Limb (tissue), 2 donors: ENCODE data around the gene ACP2.
"Not testable (repeated sequence)": the region's sequence is repeated elsewhere in the genome, so short reads cannot be mapped to it uniquely, and the experiment has no call there.

Source experiments
- DNase-seq, 2 donors: peaks; one replicate each; pipeline ENCODE4 v3.0.0-alpha.2; 2016; ENCODE audit errors: extremely low spot score in 2 of 2

Gene ACP2

DNA sequence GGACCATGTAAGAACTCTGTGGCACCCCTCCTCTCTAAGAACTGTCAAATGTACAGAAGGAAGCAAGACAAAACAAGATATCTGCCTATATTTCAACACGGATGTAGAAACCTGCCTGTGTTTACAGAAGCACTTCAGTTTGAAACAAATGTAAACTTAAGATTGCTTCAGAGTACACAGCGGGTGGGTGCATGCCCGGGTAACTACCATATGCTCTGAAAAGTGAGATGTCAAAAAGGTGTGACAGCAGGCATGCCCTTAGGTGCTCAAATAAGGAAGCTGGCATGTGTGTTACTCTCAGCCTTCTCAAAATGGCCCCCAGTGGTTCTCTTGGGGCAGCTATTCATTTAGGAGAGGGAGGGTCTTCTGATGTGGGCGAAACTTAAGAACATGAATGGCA, 5.2 kb downstream of the ACP2 start:
- no peak for DNase-seq

DNA sequence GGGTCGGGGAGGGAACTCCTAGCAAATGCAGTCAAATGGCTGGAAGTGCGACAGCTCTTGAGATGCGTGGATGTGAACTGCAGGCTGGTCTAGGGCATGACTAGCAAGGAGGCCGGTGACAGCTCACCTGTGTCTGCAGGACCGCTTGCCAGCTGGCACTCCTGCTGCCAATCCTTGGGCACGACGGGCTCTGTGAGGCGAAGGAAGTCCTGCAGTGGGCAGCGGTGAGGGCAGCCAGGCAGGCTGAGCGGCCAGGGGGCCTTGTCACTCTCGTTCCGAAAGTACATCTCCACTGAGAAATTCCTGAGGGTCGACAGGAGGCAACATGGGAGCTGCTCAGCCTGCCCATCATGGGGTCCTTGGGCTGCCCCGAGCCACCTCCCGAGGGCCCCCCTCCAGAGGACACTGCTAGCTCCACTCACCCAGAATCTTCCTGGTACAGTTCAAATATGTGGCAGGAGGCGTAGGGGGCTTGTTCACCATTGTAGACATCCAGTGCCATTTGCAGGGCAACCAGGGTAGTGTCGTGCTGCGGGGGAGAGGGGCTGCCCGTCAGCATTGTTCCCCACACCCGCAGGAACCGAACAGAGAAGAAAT, 5.9 kb downstream of the ACP2 start:
- no peak for DNase-seq

DNA sequence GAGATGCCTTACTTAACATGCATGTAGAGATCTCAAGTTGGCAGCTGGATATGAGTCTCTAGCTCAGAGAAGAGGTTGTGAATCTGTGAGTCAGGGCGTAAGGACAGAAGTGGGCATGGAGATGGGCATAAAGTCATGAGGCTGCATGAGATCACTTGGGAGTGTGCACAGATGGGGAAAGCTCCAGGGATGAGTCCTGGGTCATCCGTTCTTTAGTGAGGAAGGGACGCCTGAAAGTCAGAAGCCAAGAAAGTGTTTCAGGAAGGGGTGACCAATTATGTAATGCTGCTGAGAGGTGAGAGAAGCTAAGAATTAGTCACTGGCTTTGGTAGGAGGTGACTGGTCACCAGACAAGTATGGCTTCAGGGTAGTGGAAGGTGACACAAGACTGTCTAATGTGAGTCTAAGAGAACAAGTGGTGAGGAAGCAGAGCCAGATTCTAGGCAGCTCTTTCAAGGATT, 6.7 kb downstream of the ACP2 start:
- DNase-seq = no peak

- no peak for DNase-seq
Measured at GRCh38 chr11:47239852-47240251, 8.8 kb downstream of the ACP2 start.

DNA sequence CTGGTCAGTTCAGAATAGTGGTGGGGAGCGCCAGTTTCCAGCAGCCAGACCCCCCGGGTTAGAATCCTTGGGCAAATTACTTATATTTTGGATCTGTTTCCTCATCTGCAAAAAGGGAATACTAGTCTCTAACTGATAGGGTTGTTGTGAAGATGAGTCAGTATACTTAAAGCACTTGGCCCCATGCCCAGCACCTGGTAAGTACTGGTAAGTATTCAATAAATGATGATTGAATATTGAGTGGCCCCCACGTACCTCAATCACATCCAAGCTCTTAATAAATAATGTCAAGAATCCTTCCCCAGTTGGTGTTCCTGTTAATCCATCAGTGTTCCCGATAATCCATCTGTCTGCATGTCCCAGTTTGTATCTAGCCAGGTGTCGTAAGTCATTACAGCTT, 12.1 kb downstream of the ACP2 start:
- no peak for DNase-seq

DNA sequence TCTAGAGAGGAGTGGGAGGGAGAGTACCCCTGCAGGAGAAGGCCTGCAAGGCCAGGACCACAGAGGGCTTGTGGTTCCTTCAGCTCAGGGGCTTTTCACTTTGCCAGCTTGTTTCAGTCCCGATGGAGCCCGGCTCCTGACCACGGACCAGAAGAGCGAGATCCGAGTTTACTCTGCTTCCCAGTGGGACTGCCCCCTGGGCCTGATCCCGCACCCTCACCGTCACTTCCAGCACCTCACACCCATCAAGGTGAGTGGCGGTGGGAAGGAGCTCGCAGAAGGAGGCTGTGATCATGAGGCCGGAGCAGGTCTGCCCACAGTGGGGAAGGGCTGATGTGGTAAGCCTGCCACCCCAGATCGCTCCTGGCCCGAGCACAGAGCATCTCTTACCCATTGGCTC, 13.5 kb downstream of the ACP2 start:
- DNase-seq = no peak

DNA sequence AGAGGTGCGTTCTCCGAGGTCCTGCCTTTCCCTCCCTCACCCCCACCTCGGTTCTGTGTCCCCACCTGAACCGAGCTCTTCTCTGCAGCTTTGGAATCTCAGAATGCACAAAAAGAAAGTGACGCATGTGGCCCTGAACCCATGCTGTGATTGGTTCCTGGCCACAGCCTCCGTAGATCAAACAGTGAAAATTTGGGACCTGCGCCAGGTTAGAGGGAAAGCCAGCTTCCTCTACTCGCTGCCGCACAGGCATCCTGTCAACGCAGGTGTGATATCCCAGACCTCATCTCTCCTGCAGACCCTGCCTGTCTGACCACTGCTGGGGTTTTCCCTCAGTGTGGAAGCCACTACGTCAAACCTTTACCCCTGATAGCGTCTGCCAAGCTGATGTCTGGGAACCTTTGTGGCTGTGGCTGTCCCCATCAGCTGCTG, 13.9 kb downstream of the ACP2 start:
- DNase-seq = no peak

GRCh38 chr11:47233989-47234668, 14.5 kb downstream of the ACP2 start:
- no peak for DNase-seq

DNA sequence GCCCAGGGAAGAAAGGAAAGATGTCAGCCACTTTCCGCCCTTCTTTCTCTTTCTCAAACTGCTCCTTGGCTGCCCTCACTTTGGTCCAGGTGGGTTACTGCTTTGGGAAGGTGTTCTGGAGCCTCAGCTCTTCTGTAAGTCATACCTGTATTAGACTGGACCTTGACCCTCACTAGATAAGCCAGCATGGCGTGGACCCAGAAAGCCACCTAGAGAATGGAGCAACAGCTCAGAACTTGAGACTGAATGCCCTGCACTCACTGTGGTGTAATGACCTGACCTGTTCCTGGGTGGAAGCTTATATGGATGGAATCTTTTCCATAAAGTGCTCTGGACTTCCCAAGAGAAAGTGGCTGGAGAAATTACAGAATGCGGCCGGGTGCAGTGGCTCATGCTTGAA, 15.6 kb downstream of the ACP2 start:
- no peak for DNase-seq

- DNase-seq = no peak
Measured at GRCh38 chr11:47229161-47229560, 19.5 kb downstream of the ACP2 start.

DNA sequence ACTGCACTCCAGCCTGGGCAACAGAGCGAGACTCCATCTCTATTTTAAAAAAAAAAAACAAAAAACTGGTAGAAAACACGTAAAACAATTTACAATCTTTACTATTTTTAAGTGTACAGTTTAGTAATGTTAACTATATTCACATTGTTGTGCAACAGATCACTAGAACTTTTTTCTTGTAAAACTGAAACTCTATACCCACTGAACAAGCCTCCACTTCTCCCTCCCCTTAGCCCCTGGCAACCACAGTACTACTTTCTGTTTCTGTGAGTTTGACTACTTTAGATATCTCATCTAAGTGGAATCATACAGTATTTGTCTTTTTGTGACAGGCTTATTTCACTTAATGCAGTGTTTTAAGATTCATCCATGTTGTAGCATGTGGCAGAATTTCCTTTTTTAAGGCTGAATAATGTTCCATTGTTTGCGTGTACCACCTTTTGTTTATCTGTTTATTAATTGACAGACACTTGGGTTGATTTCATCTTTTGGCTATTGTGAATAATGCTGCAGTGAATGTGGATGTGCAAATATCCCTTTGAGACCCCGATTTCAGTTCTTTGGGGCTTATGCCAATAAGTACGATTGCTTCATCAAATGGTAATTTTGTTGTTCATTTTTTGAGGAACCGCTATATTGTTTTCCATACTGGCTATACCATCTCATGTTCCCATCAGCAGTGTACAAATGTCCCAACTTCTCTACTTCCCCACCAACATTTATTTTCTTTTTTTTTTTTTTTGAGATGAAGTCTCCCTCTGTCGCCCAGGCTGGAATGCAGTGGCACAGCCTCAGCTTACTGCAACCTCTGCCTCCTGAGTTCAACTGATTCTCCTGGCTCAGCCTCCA, 22.8 kb downstream of the ACP2 start:
- DNase-seq = no peak

DNA sequence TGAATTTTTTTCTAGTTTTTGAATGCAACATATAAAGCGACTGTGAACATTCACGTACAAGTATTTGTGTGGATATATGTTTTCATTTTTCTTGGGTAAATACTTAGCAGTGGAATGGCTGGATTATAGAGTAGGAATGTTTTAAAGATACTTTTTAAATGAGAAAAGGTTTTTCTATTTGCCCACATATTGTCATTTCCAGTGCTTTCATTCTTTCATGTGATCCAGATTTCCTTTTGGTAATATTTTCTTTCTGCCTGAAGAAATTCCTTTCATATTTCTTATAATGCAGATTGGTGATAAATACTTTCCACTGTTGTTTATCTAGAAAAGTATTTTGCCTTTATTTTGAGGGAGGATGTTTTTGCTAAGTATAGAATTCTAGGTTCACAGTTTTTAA, 25.9 kb downstream of the ACP2 start:
- DNase-seq = no peak

DNA sequence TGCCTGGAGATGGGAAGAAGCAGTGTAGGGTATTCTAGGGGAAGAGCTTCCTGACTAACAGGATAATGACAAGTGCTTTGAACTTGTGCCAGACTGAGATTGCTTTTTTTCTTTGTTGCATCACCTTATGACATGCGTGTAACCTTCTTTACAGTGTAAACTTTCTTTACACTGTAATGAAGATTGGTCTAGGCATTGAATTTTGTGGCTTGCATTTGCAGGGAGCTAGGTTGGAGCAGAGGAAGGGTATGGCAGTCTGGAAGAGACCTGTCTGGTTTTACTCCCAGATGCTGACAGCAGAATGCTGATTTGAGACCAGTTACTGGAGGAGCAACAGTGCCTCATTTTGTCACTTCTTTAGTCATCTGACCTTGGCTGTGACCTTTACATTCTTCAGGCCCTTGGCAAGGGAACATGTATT, 28.2 kb downstream of the ACP2 start:
- no peak for DNase-seq

GRCh38 chr11:47216121-47216798, 32.4 kb downstream of the ACP2 start:
- DNase-seq = peak; percentile 38 to 58

DNA sequence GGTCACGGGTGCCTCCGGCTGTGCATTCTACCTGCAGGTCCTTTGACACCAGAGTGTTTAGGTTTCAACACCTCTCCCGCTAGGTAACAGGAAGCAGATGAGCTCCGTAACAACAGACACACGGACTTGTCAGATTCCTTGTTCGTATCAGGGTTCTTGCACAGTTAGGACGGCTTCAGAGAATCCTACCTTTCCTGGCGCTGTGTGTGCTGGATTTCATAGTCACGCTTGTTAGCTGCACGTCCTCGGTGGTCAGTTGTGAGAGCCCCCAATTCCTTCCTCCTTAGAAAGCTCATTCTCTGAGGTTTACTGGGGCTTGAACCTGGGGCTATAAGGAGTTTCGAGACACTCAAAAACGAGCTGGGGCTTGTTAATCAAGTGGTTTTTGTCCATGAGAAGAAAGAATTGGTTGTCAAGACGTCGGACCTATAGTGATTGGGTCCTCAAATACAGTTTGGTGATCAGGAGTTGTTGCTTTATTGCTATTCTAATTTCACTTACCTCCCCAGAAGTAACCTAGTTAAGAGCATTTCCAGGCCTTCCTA, 33.2 kb downstream of the ACP2 start:
- peak in 1 of 2 donors; percentile 7 for DNase-seq

DNA sequence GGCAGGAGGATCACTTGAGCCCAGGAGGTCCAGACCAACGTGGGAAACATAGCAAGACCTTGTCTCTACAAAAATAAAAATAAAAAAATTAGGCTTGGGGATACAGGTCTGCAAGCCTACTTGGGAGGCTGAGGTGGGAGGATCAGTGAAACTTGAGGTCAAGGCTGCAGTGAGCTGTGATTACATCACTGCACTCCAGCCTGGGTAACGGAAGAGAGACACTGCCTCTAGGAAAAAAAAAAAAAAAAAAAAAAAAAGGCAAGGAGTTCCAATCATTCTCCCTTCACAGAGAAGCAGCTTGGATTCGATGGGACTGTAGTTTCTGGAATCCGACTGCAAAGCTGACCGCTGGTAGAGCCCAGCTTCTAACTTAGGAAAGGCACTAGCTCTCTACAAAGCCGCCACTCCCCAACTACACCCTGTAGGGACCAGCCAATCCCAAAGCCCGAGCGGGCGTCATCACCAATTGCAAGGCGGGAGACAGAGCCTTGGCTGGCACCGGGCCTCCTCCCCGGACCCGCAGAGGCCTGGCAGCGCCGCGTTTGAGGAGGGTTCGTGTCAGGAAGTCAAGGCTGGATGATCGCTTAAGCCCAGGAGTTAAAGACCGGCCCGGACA, 34.6 kb downstream of the ACP2 start:
- DNase-seq = peak; percentile 70 to 80

DNA sequence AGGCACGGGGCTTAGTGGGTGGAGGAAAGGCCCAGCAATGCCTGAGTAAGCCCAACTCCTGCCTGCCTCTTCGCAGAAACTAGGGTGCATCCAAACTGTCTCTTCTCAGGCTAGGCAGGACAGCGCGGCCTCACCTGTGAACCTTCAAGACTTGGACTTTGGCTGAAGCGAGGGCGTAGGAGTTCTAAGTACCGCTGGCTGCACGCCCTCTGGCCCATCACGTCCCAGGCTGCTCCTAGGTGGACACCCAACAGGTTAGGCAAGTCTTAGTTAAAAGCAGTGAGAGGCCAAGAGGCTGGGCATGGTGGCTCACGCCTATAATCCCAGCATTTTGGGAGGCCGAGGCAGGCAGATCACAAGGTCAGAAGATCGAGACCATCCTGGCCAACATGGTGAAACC, 35.7 kb downstream of the ACP2 start:
- no peak for DNase-seq

DNA sequence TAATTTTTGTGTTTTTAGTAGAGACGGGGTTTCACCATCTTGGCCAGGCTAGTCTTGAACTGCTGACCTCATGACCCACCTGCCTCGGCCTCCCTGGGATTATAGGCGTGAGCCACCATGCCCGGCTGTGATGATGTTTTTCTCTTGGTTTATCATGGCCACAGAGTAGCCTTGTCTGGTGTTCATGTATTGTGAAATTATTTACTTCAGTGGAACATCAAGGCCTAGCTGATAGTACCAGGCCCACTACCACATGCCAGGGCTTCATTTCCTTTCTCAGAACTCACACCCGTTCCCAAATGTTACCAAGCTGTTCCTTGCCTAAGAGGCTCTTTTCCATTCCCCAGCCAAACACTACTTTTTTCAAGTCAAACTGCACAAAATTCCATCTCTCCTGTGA, 40.0 kb downstream of the ACP2 start:
- no peak for DNase-seq

- not testable (repeated sequence) for DNase-seq
Measured at GRCh38 chr11:47208008-47208552, 40.5 kb downstream of the ACP2 start.

- DNase-seq = no peak
Measured at GRCh38 chr11:47207459-47207858, 41.2 kb downstream of the ACP2 start.

DNA sequence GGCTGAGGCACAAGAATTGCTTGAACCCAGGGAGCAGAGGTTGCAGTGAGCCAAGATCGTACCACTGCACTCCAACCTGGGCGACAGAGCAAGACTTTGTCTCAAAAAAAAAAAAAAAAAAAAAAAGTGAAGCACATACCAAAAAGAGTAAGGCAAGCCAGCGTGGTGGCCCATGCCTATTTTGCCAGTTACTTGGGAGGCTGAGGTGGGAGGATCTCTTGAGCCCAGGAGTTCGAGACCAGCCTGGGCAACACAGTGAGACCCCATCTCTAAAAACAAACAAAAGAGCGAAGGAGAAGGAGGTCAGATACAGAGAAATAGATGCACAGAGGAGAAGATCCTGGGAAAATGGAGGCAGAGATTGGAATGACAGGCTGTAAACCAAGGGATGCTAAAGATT, 42.0 kb downstream of the ACP2 start:
- DNase-seq = not testable (repeated sequence)
